Measurements from ENCODE around the gene SLC22A25. TPM values are rescaled to one million over a fixed set of nuclear protein-coding genes. Genes with fewer than 3 reads are reported as not detected.
"Not testable (repeated sequence)": the region's sequence is repeated elsewhere in the genome, so short reads cannot be mapped to it uniquely, and the experiment has no call there.

Gene SLC22A25
- total RNA-seq (not detected), polyA plus RNA-seq (not detected)

- 77% methylated on average over 5 of the region's 5 CpGs for WGBS
- H3K4me1 ChIP-seq (ENCODE audit: insufficient read depth): no peaks in the 10 kb centered on the region
- H3K27ac ChIP-seq (ENCODE audit: low read depth): no peak within 1 kb of the TSS
- DNase-seq (ENCODE audit: extremely low spot score): no peak
- no peak within 1 kb of the TSS for H3K4me3 ChIP-seq (ENCODE audit: low read depth, low read length)
- H3K36me3 ChIP-seq (ENCODE audit: insufficient read depth): no peaks in the 10 kb centered on the region
Measured at GRCh38 chr11:63243533-63243932, at the start of gene SLC22A25. TSS of gene SLC22A25 (minus strand) at chr11:63243599. CDS start at chr11:63229652, 13,947 bp downstream.

GRCh38 chr11:63290285-63290684 is 46.9 kb upstream of the SLC22A25 start:
- Histone ChIP-seq H3K27ac (ENCODE audit: low read depth) (no peak overlapping the region), H3K4me3 (ENCODE audit: low read depth, low read length) (no peak overlapping the region), H3K4me1 (ENCODE audit: insufficient read depth) (no peaks in the 10 kb centered on the region), H3K36me3 (ENCODE audit: insufficient read depth) (no peaks in the 10 kb centered on the region)
- DNase-seq (ENCODE audit: extremely low spot score): no peak
- 84% methylated on average over 4 of the region's 4 CpGs for whole genome bisulfite sequencing

- Histone ChIP-seq H3K4me1 (ENCODE audit: insufficient read depth) (no peaks in the 10 kb centered on the region), H3K36me3 (ENCODE audit: insufficient read depth) (no peaks in the 10 kb centered on the region), H3K27ac (ENCODE audit: low read depth) (no peak overlapping the region), H3K4me3 (ENCODE audit: low read depth, low read length) (no peak overlapping the region)
- 55% methylated on average over 5 of the region's 5 CpGs for WGBS
- DNase-seq (ENCODE audit: extremely low spot score): no peak
Measured at GRCh38 chr11:63289658-63290057, 46.3 kb upstream of the SLC22A25 start.

- Histone ChIP-seq H3K4me1 (ENCODE audit: insufficient read depth) (no peaks in the 10 kb centered on the region), H3K36me3 (ENCODE audit: insufficient read depth) (no peaks in the 10 kb centered on the region), H3K27ac (ENCODE audit: low read depth) (no peak overlapping the region), H3K4me3 (ENCODE audit: low read depth, low read length) (no peak overlapping the region)
- DNase-seq (ENCODE audit: extremely low spot score): no peak
Measured at GRCh38 chr11:63282579-63282978, 39.2 kb upstream of the SLC22A25 start.

GRCh38 chr11:63280920-63281319 is 37.5 kb upstream of the SLC22A25 start:
- Histone ChIP-seq H3K4me3 (ENCODE audit: low read depth, low read length) (no peak overlapping the region), H3K27ac (ENCODE audit: low read depth) (no peak overlapping the region), H3K4me1 (ENCODE audit: insufficient read depth) (no peaks in the 10 kb centered on the region), H3K36me3 (ENCODE audit: insufficient read depth) (no peaks in the 10 kb centered on the region)
- DNase-seq (ENCODE audit: extremely low spot score): no peak

GRCh38 chr11:63277345-63277943 is 34.0 kb upstream of the SLC22A25 start:
- Histone ChIP-seq H3K27ac (ENCODE audit: low read depth) (no peak overlapping the region), H3K4me3 (ENCODE audit: low read depth, low read length) (no peak overlapping the region), H3K4me1 (ENCODE audit: insufficient read depth) (no peaks in the 10 kb centered on the region), H3K36me3 (ENCODE audit: insufficient read depth) (no peaks in the 10 kb centered on the region)
- WGBS: 32% methylated on average over 1 of the region's 1 CpG
- no peak for DNase-seq (ENCODE audit: extremely low spot score)

- Histone ChIP-seq H3K4me3 (ENCODE audit: low read depth, low read length) (no peak overlapping the region), H3K27ac (ENCODE audit: low read depth) (no peak overlapping the region), H3K4me1 (ENCODE audit: insufficient read depth) (no peaks in the 10 kb centered on the region), H3K36me3 (ENCODE audit: insufficient read depth) (no peaks in the 10 kb centered on the region)
- WGBS: 77% methylated on average over 1 of the region's 1 CpG
- no peak for DNase-seq (ENCODE audit: extremely low spot score)
Measured at GRCh38 chr11:63274776-63275175, 31.4 kb upstream of the SLC22A25 start.

GRCh38 chr11:63273685-63274084 is 30.3 kb upstream of the SLC22A25 start:
- H3K4me3 ChIP-seq (ENCODE audit: low read depth, low read length): no peak overlapping the region
- WGBS: 91% methylated on average over 3 of the region's 3 CpGs
- H3K36me3 ChIP-seq (ENCODE audit: insufficient read depth): no peaks in the 10 kb centered on the region
- no peaks in the 10 kb centered on the region for H3K4me1 ChIP-seq (ENCODE audit: insufficient read depth)
- no peak for DNase-seq (ENCODE audit: extremely low spot score)
- H3K27ac ChIP-seq (ENCODE audit: low read depth): no peak overlapping the region

- H3K4me1 ChIP-seq (ENCODE audit: insufficient read depth): no peaks in the 10 kb centered on the region
- 46% methylated on average over 3 of the region's 3 CpGs for WGBS
- no peak overlapping the region for H3K4me3 ChIP-seq (ENCODE audit: low read depth, low read length)
- H3K27ac ChIP-seq (ENCODE audit: low read depth): no peak overlapping the region
- H3K36me3 ChIP-seq (ENCODE audit: insufficient read depth): no peaks in the 10 kb centered on the region
- no peak for DNase-seq (ENCODE audit: extremely low spot score)
Measured at GRCh38 chr11:63262547-63262946, 19.1 kb upstream of the SLC22A25 start.

- no peaks in the 10 kb centered on the region for H3K4me1 ChIP-seq (ENCODE audit: insufficient read depth)
- H3K4me3 ChIP-seq (ENCODE audit: low read depth, low read length): no peak overlapping the region
- H3K27ac ChIP-seq (ENCODE audit: low read depth): no peak overlapping the region
- no peaks in the 10 kb centered on the region for H3K36me3 ChIP-seq (ENCODE audit: insufficient read depth)
- no peak for DNase-seq (ENCODE audit: extremely low spot score)
- WGBS: 74% methylated on average over 2 of the region's 2 CpGs
Measured at GRCh38 chr11:63251312-63251711, 7.9 kb upstream of the SLC22A25 start.

- Histone ChIP-seq H3K4me3 (ENCODE audit: low read depth, low read length) (no peak overlapping the region), H3K36me3 (ENCODE audit: insufficient read depth) (no peaks in the 10 kb centered on the region), H3K27ac (ENCODE audit: low read depth) (no peak overlapping the region), H3K4me1 (ENCODE audit: insufficient read depth) (no peaks in the 10 kb centered on the region)
- 88% methylated on average over 5 of the region's 5 CpGs for WGBS
- no peak for DNase-seq (ENCODE audit: extremely low spot score)
Measured at GRCh38 chr11:63250162-63251050, 7.0 kb upstream of the SLC22A25 start.

GRCh38 chr11:63248966-63249365 is 5.6 kb upstream of the SLC22A25 start:
- WGBS: 70% methylated on average over 3 of the region's 3 CpGs
- no peak overlapping the region for H3K27ac ChIP-seq (ENCODE audit: low read depth)
- H3K4me3 ChIP-seq (ENCODE audit: low read depth, low read length): no peak overlapping the region
- H3K36me3 ChIP-seq (ENCODE audit: insufficient read depth): no peaks in the 10 kb centered on the region
- DNase-seq (ENCODE audit: extremely low spot score): no peak
- no peaks in the 10 kb centered on the region for H3K4me1 ChIP-seq (ENCODE audit: insufficient read depth)

- 61% methylated on average over 7 of the region's 7 CpGs for WGBS
Measured at GRCh38 chr11:63247237-63248002, 4.0 kb upstream of the SLC22A25 start.

GRCh38 chr11:63246045-63246444 is 2.6 kb upstream of the SLC22A25 start:
- Histone ChIP-seq H3K27ac (ENCODE audit: low read depth) (no peak overlapping the region), H3K36me3 (ENCODE audit: insufficient read depth) (no peaks in the 10 kb centered on the region), H3K4me3 (ENCODE audit: low read depth, low read length) (no peak overlapping the region), H3K4me1 (ENCODE audit: insufficient read depth) (no peaks in the 10 kb centered on the region)
- no peak for DNase-seq (ENCODE audit: extremely low spot score)
- 48% methylated on average over 1 of the region's 1 CpG for WGBS

More at GRCh38 chr11:63247237-63248002, 4.0 kb upstream of the SLC22A25 start:
- not testable (repeated sequence) for H3K36me3 ChIP-seq (ENCODE audit: insufficient read depth); H3K4me3 ChIP-seq (ENCODE audit: low read depth, low read length); H3K4me1 ChIP-seq (ENCODE audit: insufficient read depth); H3K27ac ChIP-seq (ENCODE audit: low read depth); DNase-seq (ENCODE audit: extremely low spot score)

Data from urinary bladder (tissue), 4 donors.